ENCODE data around the gene ATP6V1G1. TPM values are rescaled to one million over a fixed set of nuclear protein-coding genes. Genes with fewer than 3 reads are reported as not detected.
"Not testable (repeated sequence)": the region's sequence is repeated elsewhere in the genome, so short reads cannot be mapped to it uniquely, and the experiment has no call there.

ATP6V1G1 gene
- total RNA-seq, 4 donors from 2014 or later = 151 to 210 (median 185) TPM

- no peak for TF ChIP-seq POLR2A (IDR thresholded peaks at IDR 0.05)
- TF ChIP-seq, protein P1, sequence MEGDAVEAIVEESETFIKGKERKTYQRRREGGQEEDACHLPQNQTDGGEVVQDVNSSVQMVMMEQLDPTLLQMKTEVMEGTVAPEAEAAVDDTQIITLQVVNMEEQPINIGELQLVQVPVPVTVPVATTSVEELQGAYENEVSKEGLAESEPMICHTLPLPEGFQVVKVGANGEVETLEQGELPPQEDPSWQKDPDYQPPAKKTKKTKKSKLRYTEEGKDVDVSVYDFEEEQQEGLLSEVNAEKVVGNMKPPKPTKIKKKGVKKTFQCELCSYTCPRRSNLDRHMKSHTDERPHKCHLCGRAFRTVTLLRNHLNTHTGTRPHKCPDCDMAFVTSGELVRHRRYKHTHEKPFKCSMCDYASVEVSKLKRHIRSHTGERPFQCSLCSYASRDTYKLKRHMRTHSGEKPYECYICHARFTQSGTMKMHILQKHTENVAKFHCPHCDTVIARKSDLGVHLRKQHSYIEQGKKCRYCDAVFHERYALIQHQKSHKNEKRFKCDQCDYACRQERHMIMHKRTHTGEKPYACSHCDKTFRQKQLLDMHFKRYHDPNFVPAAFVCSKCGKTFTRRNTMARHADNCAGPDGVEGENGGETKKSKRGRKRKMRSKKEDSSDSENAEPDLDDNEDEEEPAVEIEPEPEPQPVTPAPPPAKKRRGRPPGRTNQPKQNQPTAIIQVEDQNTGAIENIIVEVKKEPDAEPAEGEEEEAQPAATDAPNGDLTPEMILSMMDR (IDR thresholded peaks at IDR 0.05) = no peak
- H3K36me3 ChIP-seq = peaks cover 12 to 29% (median 20%) of the 10 kb centered on the region in 3 donors
- H3K4me1 ChIP-seq = peaks cover 40 to 58% (median 43%) of the 10 kb centered on the region in 3 donors
- no peaks in the 10 kb centered on the region for H3K9me3 ChIP-seq
- H3K4me3 ChIP-seq = peak overlapping the region in 1 of 4 donors; percentile 87
- H3K27ac ChIP-seq = peak overlapping the region in 3 of 4 donors; percentile 26 to 96 (median 84)
- WGBS, 2 donors = 86 to 90% methylated on average over 6 of the region's 6 CpGs
- intact Hi-C loops (cut with DNase I) = no loop called here
- DNase-seq = no peak
- H3K27me3 ChIP-seq = no peaks in the 10 kb centered on the region
Observed at GRCh38 chr9:114590328-114590727, 2.8 kb downstream of the ATP6V1G1 start.

GRCh38 chr9:114591291-114591787 is 3.8 kb downstream of the ATP6V1G1 start:
- no peak for DNase-seq
- no peaks in the 10 kb centered on the region for H3K9me3 ChIP-seq
- intact Hi-C loops (cut with DNase I) = no loop called here
- H3K4me3 ChIP-seq = peak overlapping the region in 1 of 4 donors; percentile 36
- H3K36me3 ChIP-seq = peaks cover 12 to 39% (median 23%) of the 10 kb centered on the region in 3 donors
- peak overlapping the region; percentile 63 to 84 (median 80) for H3K27ac ChIP-seq
- peaks cover 40 to 58% (median 43%) of the 10 kb centered on the region in 3 donors for H3K4me1 ChIP-seq
- TF ChIP-seq POLR2A (IDR thresholded peaks at IDR 0.05) = no peak
- TF ChIP-seq, protein P1 (IDR thresholded peaks at IDR 0.05) = no peak
- H3K27me3 ChIP-seq = no peaks in the 10 kb centered on the region
- 36 to 53% methylated on average over 5 of the region's 5 CpGs for WGBS, 2 donors

GRCh38 chr9:114591849-114592248 is 4.3 kb downstream of the ATP6V1G1 start:
- TF ChIP-seq, protein P1 (IDR thresholded peaks at IDR 0.05) = no peak
- TF ChIP-seq POLR2A (IDR thresholded peaks at IDR 0.05) = no peak
- WGBS, 2 donors = 20 to 30% methylated on average over 1 of the region's 1 CpG
- Histone ChIP-seq H3K36me3 (peaks cover 12 to 44% (median 23%) of the 10 kb centered on the region in 3 donors), H3K4me3 (peak overlapping the region in 1 of 4 donors; percentile 36), H3K27me3 (no peaks in the 10 kb centered on the region), H3K9me3 (no peaks in the 10 kb centered on the region), H3K27ac (peak overlapping the region; percentile 63 to 84 (median 80)), H3K4me1 (peaks cover 40 to 55% (median 43%) of the 10 kb centered on the region in 3 donors)
- no peak for DNase-seq
- intact Hi-C loops (cut with DNase I) = no loop called here

DNA sequence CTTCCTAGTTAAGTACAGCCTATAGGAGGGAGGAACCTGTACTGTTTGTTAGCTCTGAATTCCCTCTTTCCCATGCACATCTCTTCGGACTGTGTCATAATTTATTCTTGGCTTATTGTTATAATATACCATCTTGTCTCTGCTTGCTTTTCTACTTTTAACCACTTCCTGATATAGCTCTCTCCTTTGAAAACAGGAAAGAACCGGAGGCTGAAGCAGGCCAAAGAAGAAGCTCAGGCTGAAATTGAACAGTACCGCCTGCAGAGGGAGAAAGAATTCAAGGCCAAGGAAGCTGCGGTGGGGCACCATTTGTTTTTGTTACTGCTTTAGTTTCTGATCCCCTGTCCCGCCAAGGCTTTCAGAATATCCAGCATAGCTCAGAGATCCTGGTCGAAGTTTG is 4.8 kb downstream of the ATP6V1G1 start:
- no peak for DNase-seq
- Histone ChIP-seq H3K9me3 (no peaks in the 10 kb centered on the region), H3K27ac (peak overlapping the region; percentile 63 to 84 (median 80)), H3K36me3 (peaks cover 12 to 49% (median 26%) of the 10 kb centered on the region in 3 donors), H3K4me3 (peak overlapping the region in 1 of 4 donors; percentile 36), H3K27me3 (no peaks in the 10 kb centered on the region), H3K4me1 (peaks cover 40 to 52% (median 43%) of the 10 kb centered on the region in 3 donors)
- TF ChIP-seq, protein P1 (IDR thresholded peaks at IDR 0.05) = peak in 5 of 6 experiments; percentile 32 to 71 (median 47)
- TF ChIP-seq POLR2A (IDR thresholded peaks at IDR 0.05) = no peak
- intact Hi-C loops (cut with DNase I) = no loop called here
- 7 to 8% methylated on average over 6 of the region's 6 CpGs for WGBS, 2 donors

GRCh38 chr9:114594136-114594535 is 6.6 kb downstream of the ATP6V1G1 start:
- intact Hi-C loops (cut with DNase I) = no loop called here
- H3K4me1 ChIP-seq = peaks cover 34 to 43% (median 38%) of the 10 kb centered on the region in 3 donors
- WGBS, 2 donors = 92 to 99% methylated on average over 12 to 17 of the region's 17 CpGs
- H3K27ac ChIP-seq = no peak overlapping the region
- H3K27me3 ChIP-seq = no peaks in the 10 kb centered on the region
- no peak overlapping the region for H3K4me3 ChIP-seq
- TF ChIP-seq, protein P1 (IDR thresholded peaks at IDR 0.05) = no peak
- TF ChIP-seq POLR2A (IDR thresholded peaks at IDR 0.05) = no peak
- H3K36me3 ChIP-seq = peaks cover 16 to 67% (median 43%) of the 10 kb centered on the region in 3 donors
- no peak for DNase-seq
- H3K9me3 ChIP-seq = no peaks in the 10 kb centered on the region

- H3K9me3 ChIP-seq; DNase-seq; intact Hi-C loops (cut with DNase I); H3K27me3 ChIP-seq; H3K4me3 ChIP-seq; H3K27ac ChIP-seq: not testable (repeated sequence)
- peaks cover 0 to 11% (median 0%) of the 10 kb centered on the region in 3 donors for H3K4me1 ChIP-seq
- 100% methylated on average over 2 to 5 of the region's 9 CpGs for WGBS, 2 donors
- peaks cover 11 to 64% (median 28%) of the 10 kb centered on the region in 3 donors for H3K36me3 ChIP-seq
Observed at GRCh38 chr9:114600502-114601248, 13.1 kb downstream of the ATP6V1G1 start.

- intact Hi-C loops (cut with DNase I); H3K27me3 ChIP-seq; H3K4me3 ChIP-seq; H3K9me3 ChIP-seq; DNase-seq; H3K27ac ChIP-seq: not testable (repeated sequence)
- H3K4me1 ChIP-seq = peaks cover 0 to 11% (median 0%) of the 10 kb centered on the region in 3 donors
- 100% methylated on average over 2 of the region's 2 CpGs for WGBS, 2 donors
- peaks cover 11 to 52% (median 28%) of the 10 kb centered on the region in 3 donors for H3K36me3 ChIP-seq
Observed at GRCh38 chr9:114601787-114602186, 14.2 kb downstream of the ATP6V1G1 start.
